ENCODE results near the gene C6orf47.

- no peak for TF ChIP-seq ZNF274 (IDR thresholded peaks at IDR 0.05; ENCODE audit: borderline replicate concordance, extremely low read depth, low read length)
- no peak for TF ChIP-seq EZH2 (IDR thresholded peaks at IDR 0.05; ENCODE audit: low read depth, low read length, severe bottlenecking)
- TF ChIP-seq JUND (IDR thresholded peaks at IDR 0.05; ENCODE audit: low read length), result no peak
- no peak for TF ChIP-seq KDM4A (IDR thresholded peaks at IDR 0.05; ENCODE audit: low read depth, low read length, severe bottlenecking)
- TF ChIP-seq CHD2 (IDR thresholded peaks at IDR 0.05; ENCODE audit: low read length), result no peak
- TF ChIP-seq MAX (IDR thresholded peaks at IDR 0.05), result no peak
- no peak for TF ChIP-seq ATF2 (IDR thresholded peaks at IDR 0.05; ENCODE audit: low read length)
- no peak for TF ChIP-seq CREB1 (IDR thresholded peaks at IDR 0.05)
- TF ChIP-seq POLR2A (IDR thresholded peaks at IDR 0.05; ENCODE audit: control extremely low read depth in 1 of 2, low read depth in 2 of 2, low read length in 2 of 2), result no peak
- TF ChIP-seq CTCF (IDR thresholded peaks at IDR 0.05; ENCODE audit: control extremely low read depth in 1 of 3, insufficient read depth in 1 of 3, low read depth in 1 of 3, low read length in 3 of 3), result no peak
- no peak for TF ChIP-seq RFX5 (IDR thresholded peaks at IDR 0.05; ENCODE audit: borderline replicate concordance, low read depth, low read length)
Measured at GRCh38 chr6:31676904-31677303, 16.3 kb upstream of the C6orf47 start.
